ENCODE results near the gene HK2. TPM values are rescaled to one million over a fixed set of nuclear protein-coding genes. Genes with fewer than 3 reads are reported as not detected.
A peak's percentile ranks its signal among the peaks of the same experiment; 100 is the strongest.

HK2 gene
- total RNA-seq, 1 donor from 2014 or later = 16.9 TPM

DNA sequence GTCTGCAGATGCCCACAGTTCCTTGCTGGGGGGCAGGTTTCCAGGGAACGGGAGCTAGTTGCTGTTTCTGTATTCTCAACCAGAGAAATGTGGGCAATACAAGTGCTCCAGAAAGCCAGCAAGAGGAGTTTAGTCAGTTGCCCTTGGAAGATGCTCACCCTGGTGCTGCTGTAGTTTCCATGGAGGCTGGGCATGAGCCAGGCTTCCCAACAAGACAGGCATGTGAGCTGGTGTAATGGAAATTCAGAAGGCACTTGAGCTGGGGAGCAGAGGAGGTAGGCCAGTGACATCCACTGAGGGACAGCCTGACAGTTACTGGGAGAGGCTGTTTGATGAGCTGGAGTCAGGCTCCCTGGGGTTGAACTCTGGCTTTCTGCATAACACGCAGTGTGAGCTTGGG is 7.7 kb downstream of the HK2 start:
- no peak overlapping the region for H3K4me3 Mint-ChIP-seq
- TF ChIP-seq, protein P1, sequence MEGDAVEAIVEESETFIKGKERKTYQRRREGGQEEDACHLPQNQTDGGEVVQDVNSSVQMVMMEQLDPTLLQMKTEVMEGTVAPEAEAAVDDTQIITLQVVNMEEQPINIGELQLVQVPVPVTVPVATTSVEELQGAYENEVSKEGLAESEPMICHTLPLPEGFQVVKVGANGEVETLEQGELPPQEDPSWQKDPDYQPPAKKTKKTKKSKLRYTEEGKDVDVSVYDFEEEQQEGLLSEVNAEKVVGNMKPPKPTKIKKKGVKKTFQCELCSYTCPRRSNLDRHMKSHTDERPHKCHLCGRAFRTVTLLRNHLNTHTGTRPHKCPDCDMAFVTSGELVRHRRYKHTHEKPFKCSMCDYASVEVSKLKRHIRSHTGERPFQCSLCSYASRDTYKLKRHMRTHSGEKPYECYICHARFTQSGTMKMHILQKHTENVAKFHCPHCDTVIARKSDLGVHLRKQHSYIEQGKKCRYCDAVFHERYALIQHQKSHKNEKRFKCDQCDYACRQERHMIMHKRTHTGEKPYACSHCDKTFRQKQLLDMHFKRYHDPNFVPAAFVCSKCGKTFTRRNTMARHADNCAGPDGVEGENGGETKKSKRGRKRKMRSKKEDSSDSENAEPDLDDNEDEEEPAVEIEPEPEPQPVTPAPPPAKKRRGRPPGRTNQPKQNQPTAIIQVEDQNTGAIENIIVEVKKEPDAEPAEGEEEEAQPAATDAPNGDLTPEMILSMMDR (IDR thresholded peaks at IDR 0.05; ENCODE audit: unreplicated experiment) = no peak
- H3K27ac Mint-ChIP-seq = no peak overlapping the region
- DNase-seq (ENCODE audit: low spot score in 2 of 2, unreplicated experiment in 2 of 2) = no peak
- peaks cover 2% of the 10 kb centered on the region for H3K27me3 Mint-ChIP-seq (ENCODE audit: low read depth)
- H3K36me3 Mint-ChIP-seq = peaks cover 2% of the 10 kb centered on the region
- no peaks in the 10 kb centered on the region for H3K9me3 Mint-ChIP-seq
- peaks cover 26% of the 10 kb centered on the region for H3K4me1 Mint-ChIP-seq

DNA sequence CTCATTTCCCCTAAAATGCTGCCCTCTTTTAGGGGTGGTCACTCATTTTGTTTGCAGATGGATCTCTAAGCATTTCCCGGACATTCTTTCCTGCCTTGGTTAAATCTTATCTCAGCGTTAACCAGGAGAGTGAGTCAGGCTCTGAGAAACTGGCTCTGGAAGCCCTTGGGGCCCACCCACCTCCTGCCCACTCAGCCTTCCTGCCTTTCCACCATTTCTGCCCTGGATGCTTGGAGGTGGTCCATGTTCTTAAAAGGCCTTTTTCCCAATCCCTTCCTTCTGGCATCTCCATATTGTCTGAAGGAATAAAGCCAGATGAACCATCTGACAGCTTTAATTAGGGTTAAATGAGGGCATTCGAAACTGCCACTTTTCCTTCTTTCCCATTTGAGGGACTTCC is 9.5 kb downstream of the HK2 start:
- Mint-ChIP-seq H3K4me1 (peaks cover 24% of the 10 kb centered on the region), H3K27me3 (ENCODE audit: low read depth) (no peaks in the 10 kb centered on the region), H3K36me3 (peaks cover 2% of the 10 kb centered on the region), H3K9me3 (no peaks in the 10 kb centered on the region), H3K27ac (no peak overlapping the region), H3K4me3 (no peak overlapping the region)
- DNase-seq (ENCODE audit: low spot score in 2 of 2, unreplicated experiment in 2 of 2) = no peak
- TF ChIP-seq, protein P1 (IDR thresholded peaks at IDR 0.05; ENCODE audit: unreplicated experiment) = no peak

DNA sequence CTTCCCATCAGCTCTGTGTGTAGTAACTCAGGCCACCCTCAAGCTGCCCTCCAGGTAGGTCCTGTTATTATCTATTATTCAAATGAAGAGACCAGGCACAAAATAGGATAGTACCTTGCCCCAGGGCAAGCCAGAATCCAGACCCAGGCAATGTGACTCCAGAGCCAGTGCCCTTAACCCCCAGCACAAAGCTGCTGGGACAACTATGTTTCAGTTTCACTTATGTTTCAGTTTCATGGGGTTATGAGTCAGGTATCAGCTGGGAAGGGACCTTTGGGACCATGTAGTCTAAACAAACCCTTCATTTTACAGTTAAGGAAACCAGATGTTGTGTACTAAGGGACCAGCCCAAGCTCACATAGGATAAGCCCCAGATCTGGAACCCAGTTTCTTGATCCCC is 10.0 kb downstream of the HK2 start:
- H3K27ac Mint-ChIP-seq = no peak overlapping the region
- no peaks in the 10 kb centered on the region for H3K9me3 Mint-ChIP-seq
- TF ChIP-seq, protein P1 (IDR thresholded peaks at IDR 0.05; ENCODE audit: unreplicated experiment) = no peak
- H3K27me3 Mint-ChIP-seq (ENCODE audit: low read depth) = no peaks in the 10 kb centered on the region
- H3K4me1 Mint-ChIP-seq = peaks cover 24% of the 10 kb centered on the region
- no peak overlapping the region for H3K4me3 Mint-ChIP-seq
- H3K36me3 Mint-ChIP-seq = peaks cover 2% of the 10 kb centered on the region
- no peak for DNase-seq (ENCODE audit: low spot score in 2 of 2, unreplicated experiment in 2 of 2)

DNA sequence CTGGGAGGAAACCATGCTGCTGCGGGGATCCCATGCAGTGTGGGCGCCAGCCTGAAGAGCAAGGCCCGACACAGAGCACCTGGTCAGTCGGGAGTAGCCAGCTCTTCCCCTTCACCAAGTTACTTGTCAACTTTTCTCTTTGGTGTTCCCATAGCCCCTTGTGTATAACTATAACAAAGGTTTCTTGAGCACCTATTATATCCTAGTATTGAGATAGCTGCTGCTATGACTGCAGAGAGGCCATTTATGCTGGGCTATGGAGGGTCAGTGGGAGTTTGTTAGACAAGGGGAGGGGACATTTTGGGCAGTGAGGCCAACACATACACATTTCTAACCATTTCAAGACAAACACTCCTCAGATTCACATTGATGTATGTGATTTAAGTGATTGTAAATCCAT is 10.8 kb downstream of the HK2 start:
- TF ChIP-seq, protein P1 (IDR thresholded peaks at IDR 0.05; ENCODE audit: unreplicated experiment) = no peak
- Mint-ChIP-seq H3K36me3 (peaks cover 2% of the 10 kb centered on the region), H3K9me3 (no peaks in the 10 kb centered on the region), H3K4me1 (peaks cover 32% of the 10 kb centered on the region), H3K27me3 (ENCODE audit: low read depth) (no peaks in the 10 kb centered on the region), H3K27ac (no peak overlapping the region), H3K4me3 (no peak overlapping the region)
- no peak for DNase-seq (ENCODE audit: low spot score in 2 of 2, unreplicated experiment in 2 of 2)

DNA sequence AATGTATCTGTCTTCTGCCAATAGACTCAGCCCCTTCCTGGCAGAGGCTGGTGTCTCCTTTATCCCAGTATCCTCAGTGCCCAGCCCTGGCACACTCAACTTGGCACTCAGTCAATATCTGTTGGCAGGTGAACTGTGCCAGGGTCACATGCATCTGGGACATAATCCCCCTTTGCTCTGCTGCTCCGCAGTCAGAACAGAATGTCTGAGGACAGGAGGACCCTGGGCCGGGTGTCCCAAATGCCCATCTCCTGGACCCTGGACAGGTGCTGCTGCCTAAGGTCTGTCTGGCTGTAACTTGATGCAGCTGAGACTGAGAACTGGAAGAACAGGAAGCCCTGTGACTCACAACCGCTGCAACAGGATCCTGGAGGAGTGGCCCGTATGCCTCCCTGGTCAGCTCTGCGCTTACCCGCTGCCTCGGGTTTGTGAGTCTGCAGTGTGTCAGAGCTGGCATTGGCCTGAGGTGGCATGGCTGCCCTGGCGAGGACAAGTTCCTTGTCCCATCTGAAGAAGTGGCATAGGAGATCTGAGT is 11.4 kb downstream of the HK2 start:
- Mint-ChIP-seq H3K4me3 (peak overlapping the region; percentile 48), H3K27ac (peak overlapping the region; percentile 90), H3K4me1 (peaks cover 37% of the 10 kb centered on the region), H3K27me3 (ENCODE audit: low read depth) (no peaks in the 10 kb centered on the region), H3K36me3 (peaks cover 2% of the 10 kb centered on the region), H3K9me3 (no peaks in the 10 kb centered on the region)
- peak in 1 of 2 experiments; percentile 54 for DNase-seq (ENCODE audit: low spot score in 2 of 2, unreplicated experiment in 2 of 2)
- TF ChIP-seq, protein P1 (IDR thresholded peaks at IDR 0.05; ENCODE audit: unreplicated experiment) = no peak

DNA sequence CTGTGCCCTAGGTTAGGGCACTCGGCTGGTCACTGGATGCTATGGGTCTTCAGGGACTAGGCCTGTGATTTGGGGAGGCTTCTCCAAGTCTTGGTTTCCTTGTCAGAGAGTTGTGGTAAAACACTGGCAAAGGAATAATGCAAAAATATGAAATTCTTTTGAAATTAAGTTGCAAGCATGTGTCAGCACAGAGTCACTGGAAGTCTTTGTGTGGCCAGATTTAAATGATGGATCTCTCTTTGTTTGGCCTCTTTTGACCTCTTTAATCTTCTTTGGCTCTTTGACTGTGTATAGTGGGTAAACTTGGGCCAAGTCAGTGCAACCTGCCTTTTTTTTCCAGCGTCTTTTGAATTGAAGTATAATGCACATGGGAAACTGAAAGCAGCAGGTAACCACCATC is 12.1 kb downstream of the HK2 start:
- Mint-ChIP-seq H3K36me3 (no peaks in the 10 kb centered on the region), H3K9me3 (no peaks in the 10 kb centered on the region), H3K27ac (no peak overlapping the region), H3K4me3 (no peak overlapping the region), H3K27me3 (ENCODE audit: low read depth) (no peaks in the 10 kb centered on the region), H3K4me1 (peaks cover 44% of the 10 kb centered on the region)
- TF ChIP-seq, protein P1 (IDR thresholded peaks at IDR 0.05; ENCODE audit: unreplicated experiment) = no peak
- DNase-seq (ENCODE audit: low spot score in 2 of 2, unreplicated experiment in 2 of 2) = no peak

Data from mesothelial cell of epicardium (in vitro differentiated cells).